Trophoblast cell (in vitro differentiated cells and primary cell): Measurements from ENCODE around the gene DGKD.
A peak's percentile ranks its signal among the peaks of the same experiment; 100 is the strongest.

ENCODE experiments used
- DNase-seq, 2 donors: peaks; one replicate each; pipeline ENCODE4 v3.0.0-alpha.2; 2016
- H2AFZ ChIP-seq: 2 replicates; pipeline ENCODE4 v1.6.1; 2013; ENCODE audit warnings: low read length, moderate library complexity, mild to moderate bottlenecking; ENCODE audit not compliant: insufficient read depth, poor library complexity
- H2AK5ac ChIP-seq: 2 replicates; pipeline ENCODE4 v1.6.1; 2013; ENCODE audit warnings: mild to moderate bottlenecking, low read length
- H2BK120ac ChIP-seq: 2 replicates; pipeline ENCODE4 v1.6.1; 2013; ENCODE audit warnings: low read length, mild to moderate bottlenecking, moderate library complexity; ENCODE audit not compliant: insufficient read depth, poor library complexity
- H2BK12ac ChIP-seq: 2 replicates; pipeline ENCODE4 v1.6.1; 2013; ENCODE audit warnings: mild to moderate bottlenecking, low read length, moderate library complexity
- H2BK5ac ChIP-seq: 2 replicates; pipeline ENCODE4 v1.6.1; 2013; ENCODE audit warnings: low read length, low read depth, moderate library complexity, mild to moderate bottlenecking; ENCODE audit not compliant: poor library complexity
- H3K14ac ChIP-seq: 2 replicates; pipeline ENCODE4 v1.6.1; 2013; ENCODE audit warnings: mild to moderate bottlenecking, low read length
- H3K18ac ChIP-seq: 2 replicates; pipeline ENCODE4 v1.6.1; 2013; ENCODE audit warnings: mild to moderate bottlenecking, low read length
- H3K23ac ChIP-seq: 2 replicates; pipeline ENCODE4 v1.6.1; 2013; ENCODE audit warnings: low read length
- H3K27ac ChIP-seq: 2 replicates; pipeline ENCODE4 v1.5.1; 2013; ENCODE audit warnings: low read depth, mild to moderate bottlenecking, inconsistent platforms, low read length, moderate library complexity
- H3K27me3 ChIP-seq: 2 replicates; pipeline ENCODE4 v1.6.1; 2013; ENCODE audit warnings: inconsistent platforms, mild to moderate bottlenecking, low read length, moderate library complexity; ENCODE audit not compliant: insufficient read depth
- H3K36me3 ChIP-seq, 2 experiments: 1 replicate in 1 of 2; 2 replicates in 1 of 2; pipeline ENCODE4 v1.6.1; 2013; ENCODE audit warnings: low read length in 2 of 2, mild to moderate bottlenecking in 2 of 2, moderate library complexity in 1 of 2; ENCODE audit not compliant: insufficient read depth in 2 of 2, control insufficient read depth in 1 of 2
- H3K4ac ChIP-seq: 2 replicates; pipeline ENCODE4 v1.6.1; 2013; ENCODE audit warnings: low read depth, mild to moderate bottlenecking, low read length, moderate library complexity
- H3K4me1 ChIP-seq, 2 experiments: 1 replicate in 1 of 2; 2 replicates in 1 of 2; pipeline ENCODE4 v1.6.1; 2013; ENCODE audit warnings: low read length in 2 of 2, mild to moderate bottlenecking in 2 of 2, moderate library complexity in 1 of 2; ENCODE audit not compliant: insufficient read depth in 2 of 2, control insufficient read depth in 1 of 2
- H3K4me2 ChIP-seq: 2 replicates; pipeline ENCODE4 v1.6.1; 2013; ENCODE audit warnings: inconsistent platforms, mild to moderate bottlenecking, low read length, moderate library complexity
- H3K4me3 ChIP-seq: 2 replicates; pipeline ENCODE4 v1.5.1; 2013; ENCODE audit warnings: mild to moderate bottlenecking, low read depth, low read length, inconsistent platforms
- H3K79me1 ChIP-seq: one replicate; pipeline ENCODE4 v1.6.1; 2013; ENCODE audit warnings: low read length
- H3K79me2 ChIP-seq: 2 replicates; pipeline ENCODE4 v1.6.1; 2013; ENCODE audit warnings: low read length, mild to moderate bottlenecking; ENCODE audit not compliant: control insufficient read depth, insufficient read depth, poor library complexity
- H3K9ac ChIP-seq: 2 replicates; pipeline ENCODE4 v1.6.1; 2013; ENCODE audit warnings: mild to moderate bottlenecking, low read length
- H3K9me3 ChIP-seq: 2 replicates; pipeline ENCODE4 v1.6.1; 2013; ENCODE audit warnings: low read depth, mild to moderate bottlenecking, control low read depth, inconsistent platforms, low read length; ENCODE audit not compliant: insufficient read depth
- H4K12ac ChIP-seq: 2 replicates; pipeline ENCODE4 v1.6.1; 2013; ENCODE audit warnings: low read depth, mild to moderate bottlenecking, low read length, moderate library complexity
- H4K8ac ChIP-seq: 2 replicates; pipeline ENCODE4 v1.6.1; 2013; ENCODE audit warnings: low read depth, mild to moderate bottlenecking, low read length, moderate library complexity
- H4K91ac ChIP-seq: one replicate; pipeline ENCODE4 v1.6.1; 2013; ENCODE audit warnings: low read depth, mild to moderate bottlenecking, low read length, moderate library complexity
- WGBS: extraction: QIAGEN DNeasy Blood & Tissue Kit; methylation state at CpG from one replicate; pipeline ENCODE4 v1.1.7; 2013; ENCODE audit warnings: missing lambda C conversion rate; ENCODE audit not compliant: insufficient read length, insufficient coverage; ENCODE audit errors: extremely low coverage; 5-methylcytosine and 5-hydroxymethylcytosine counted together

The DGKD gene

DNA sequence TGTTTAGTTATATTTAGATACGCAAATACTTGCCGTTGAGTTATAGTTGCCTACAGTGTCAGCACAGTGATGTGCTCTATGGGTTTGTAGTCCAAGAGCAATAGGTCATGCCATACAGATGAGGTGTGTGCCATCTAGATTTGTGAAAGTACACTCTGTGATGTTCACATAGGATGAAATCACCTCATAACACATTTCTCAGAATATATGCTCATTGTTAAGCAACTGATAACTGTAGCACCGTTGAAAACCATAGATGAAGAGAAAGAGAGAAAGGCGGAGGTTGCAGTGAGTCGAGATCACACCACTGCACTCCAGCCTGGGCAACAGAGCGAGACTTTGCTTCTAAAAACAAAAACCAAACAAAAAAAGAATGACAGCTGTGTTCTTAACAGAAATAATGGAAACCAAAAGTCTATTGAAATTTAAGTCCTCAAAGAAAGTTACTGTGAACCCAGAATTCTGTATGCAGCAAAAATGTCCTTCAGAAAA is 9.5 kb downstream of the DGKD start:
- H3K79me1 ChIP-seq: peaks cover 5% of the 10 kb centered on the region
- H3K4me1 ChIP-seq: peaks cover 14 to 17% of the 10 kb centered on the region in 2 experiments
- H3K14ac ChIP-seq: no peak overlapping the region
- no peak overlapping the region for H4K8ac ChIP-seq
- H4K91ac ChIP-seq: no peak overlapping the region
- H3K23ac ChIP-seq: no peak overlapping the region
- H3K4me3 ChIP-seq: no peak overlapping the region
- H3K9me3 ChIP-seq: no peaks in the 10 kb centered on the region
- no peak overlapping the region for H3K27ac ChIP-seq
- H3K4ac ChIP-seq: no peak overlapping the region
- no peaks in the 10 kb centered on the region for H3K36me3 ChIP-seq
- H3K9ac ChIP-seq: no peak overlapping the region
- H2AFZ ChIP-seq: no peak overlapping the region
- H3K79me2 ChIP-seq: peaks cover 2% of the 10 kb centered on the region
- no peak overlapping the region for H2AK5ac ChIP-seq
- no peak for DNase-seq
- no peaks in the 10 kb centered on the region for H3K27me3 ChIP-seq
- H2BK5ac ChIP-seq: no peak overlapping the region
- no peak overlapping the region for H4K12ac ChIP-seq
- no peak overlapping the region for H2BK120ac ChIP-seq
- no CpG with 5 or more reads among the region's 6 CpGs for WGBS
- no peak overlapping the region for H3K4me2 ChIP-seq
- no peak overlapping the region for H2BK12ac ChIP-seq
- no peak overlapping the region for H3K18ac ChIP-seq

DNA sequence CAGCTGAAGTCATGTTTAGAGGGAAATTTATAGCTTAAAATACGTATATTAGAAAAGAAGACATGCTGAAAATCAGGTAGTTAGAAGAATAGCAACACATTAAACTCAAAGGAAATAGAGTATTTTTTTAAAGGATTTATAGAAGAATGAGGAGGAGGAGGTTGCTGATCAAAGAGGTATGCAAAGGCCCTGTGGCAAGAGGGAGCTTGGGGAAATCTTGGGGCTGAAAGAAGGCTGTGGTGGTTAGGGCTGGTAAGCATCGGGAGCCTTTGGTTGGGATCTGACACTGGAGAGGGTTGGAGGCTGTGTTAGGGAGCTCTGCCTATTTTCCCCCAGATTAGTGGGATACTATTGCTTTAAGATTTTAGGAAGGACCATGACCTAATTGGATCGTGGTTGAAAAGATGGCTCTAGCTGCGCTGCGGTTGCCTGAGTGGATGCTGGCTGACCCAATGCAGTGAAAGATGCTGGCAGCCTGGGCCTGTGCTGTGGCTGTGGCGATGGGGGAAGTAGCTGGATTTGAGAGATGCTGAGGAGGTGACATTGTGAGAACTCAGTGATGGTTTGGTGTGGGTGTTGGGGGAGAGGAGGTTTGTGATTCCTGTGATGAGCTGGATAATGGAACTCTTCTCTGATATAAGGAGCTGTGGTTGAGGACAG is 11.7 kb downstream of the DGKD start:
- no peak overlapping the region for H3K4ac ChIP-seq
- H2BK12ac ChIP-seq: no peak overlapping the region
- H2BK5ac ChIP-seq: no peak overlapping the region
- H3K14ac ChIP-seq: no peak overlapping the region
- H3K27ac ChIP-seq: no peak overlapping the region
- H3K79me2 ChIP-seq: no peaks in the 10 kb centered on the region
- no peak for DNase-seq
- H3K4me1 ChIP-seq: peaks cover 5 to 6% of the 10 kb centered on the region in 2 experiments
- H3K79me1 ChIP-seq: peaks cover under 1% of the 10 kb centered on the region
- H2BK120ac ChIP-seq: no peak overlapping the region
- H3K23ac ChIP-seq: no peak overlapping the region
- H3K36me3 ChIP-seq: no peaks in the 10 kb centered on the region
- no CpG with 5 or more reads among the region's 6 CpGs for WGBS
- no peak overlapping the region for H4K91ac ChIP-seq
- H3K9me3 ChIP-seq: no peaks in the 10 kb centered on the region
- H4K8ac ChIP-seq: no peak overlapping the region
- no peak overlapping the region for H3K4me3 ChIP-seq
- no peak overlapping the region for H3K9ac ChIP-seq
- peak overlapping the region; percentile 26 for H3K18ac ChIP-seq
- H2AK5ac ChIP-seq: no peak overlapping the region
- H2AFZ ChIP-seq: no peak overlapping the region
- no peak overlapping the region for H4K12ac ChIP-seq
- no peak overlapping the region for H3K4me2 ChIP-seq
- no peaks in the 10 kb centered on the region for H3K27me3 ChIP-seq

DNA sequence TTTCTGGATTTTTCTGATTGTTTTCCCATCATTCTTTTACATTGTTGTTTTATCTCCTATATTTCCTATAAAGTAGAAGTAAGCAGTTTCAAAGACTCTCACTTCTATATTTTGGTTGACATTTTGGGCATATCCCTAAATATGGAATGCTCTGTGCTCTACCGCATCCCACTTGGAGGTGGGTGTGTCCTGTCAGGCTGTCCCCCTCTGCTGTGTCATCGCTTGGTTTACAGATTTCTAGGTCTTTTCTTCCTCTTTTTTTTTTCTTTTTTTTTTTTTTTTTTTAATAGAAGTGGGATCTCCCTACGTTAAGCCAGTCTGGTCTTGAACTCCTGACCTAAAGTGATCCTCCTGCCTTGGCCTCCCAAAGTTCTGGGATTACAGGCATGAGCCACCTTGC is 13.3 kb downstream of the DGKD start:
- no peak overlapping the region for H3K23ac ChIP-seq
- H3K4ac ChIP-seq: no peak overlapping the region
- no peak overlapping the region for H3K14ac ChIP-seq
- no peaks in the 10 kb centered on the region for H3K4me1 ChIP-seq
- no peak overlapping the region for H3K4me2 ChIP-seq
- WGBS: no CpG with 5 or more reads among the region's 3 CpGs
- no peaks in the 10 kb centered on the region for H3K36me3 ChIP-seq
- H4K8ac ChIP-seq: no peak overlapping the region
- no peaks in the 10 kb centered on the region for H3K27me3 ChIP-seq
- no peak overlapping the region for H2BK5ac ChIP-seq
- H2BK120ac ChIP-seq: no peak overlapping the region
- H3K9ac ChIP-seq: no peak overlapping the region
- no peak overlapping the region for H4K12ac ChIP-seq
- no peaks in the 10 kb centered on the region for H3K79me1 ChIP-seq
- no peak overlapping the region for H2AFZ ChIP-seq
- H3K4me3 ChIP-seq: no peak overlapping the region
- no peak overlapping the region for H3K27ac ChIP-seq
- H4K91ac ChIP-seq: no peak overlapping the region
- H3K9me3 ChIP-seq: no peaks in the 10 kb centered on the region
- no peaks in the 10 kb centered on the region for H3K79me2 ChIP-seq
- no peak for DNase-seq
- H2BK12ac ChIP-seq: no peak overlapping the region
- no peak overlapping the region for H2AK5ac ChIP-seq
- H3K18ac ChIP-seq: no peak overlapping the region

GRCh38 chr2:233368756-233369155 is 14.5 kb downstream of the DGKD start:
- H3K79me1 ChIP-seq: no peaks in the 10 kb centered on the region
- peak overlapping the region; percentile 19 for H3K4ac ChIP-seq
- H3K4me3 ChIP-seq: no peak overlapping the region
- H4K8ac ChIP-seq: no peak overlapping the region
- H3K4me1 ChIP-seq: no peaks in the 10 kb centered on the region
- H3K4me2 ChIP-seq: no peak overlapping the region
- no peak overlapping the region for H3K9ac ChIP-seq
- H3K27ac ChIP-seq: no peak overlapping the region
- H3K36me3 ChIP-seq: no peaks in the 10 kb centered on the region
- H2BK120ac ChIP-seq: no peak overlapping the region
- H3K18ac ChIP-seq: no peak overlapping the region
- no peak overlapping the region for H4K12ac ChIP-seq
- no CpG with 5 or more reads among the region's 5 CpGs for WGBS
- no peaks in the 10 kb centered on the region for H3K27me3 ChIP-seq
- H2BK12ac ChIP-seq: no peak overlapping the region
- no peak overlapping the region for H2BK5ac ChIP-seq
- H3K9me3 ChIP-seq: no peaks in the 10 kb centered on the region
- H2AFZ ChIP-seq: no peak overlapping the region
- no peak overlapping the region for H4K91ac ChIP-seq
- no peak overlapping the region for H2AK5ac ChIP-seq
- H3K23ac ChIP-seq: no peak overlapping the region
- H3K79me2 ChIP-seq: no peaks in the 10 kb centered on the region
- H3K14ac ChIP-seq: no peak overlapping the region
- DNase-seq: no peak
